ENCODE results near the gene RBM24. TPM values are rescaled to one million over a fixed set of nuclear protein-coding genes. Genes with fewer than 3 reads are reported as not detected.
A peak's percentile ranks its signal among the peaks of the same experiment; 100 is the strongest.

RBM24 gene
- total RNA-seq, 1 experiment from 2014 or later = 0.48 TPM

DNA sequence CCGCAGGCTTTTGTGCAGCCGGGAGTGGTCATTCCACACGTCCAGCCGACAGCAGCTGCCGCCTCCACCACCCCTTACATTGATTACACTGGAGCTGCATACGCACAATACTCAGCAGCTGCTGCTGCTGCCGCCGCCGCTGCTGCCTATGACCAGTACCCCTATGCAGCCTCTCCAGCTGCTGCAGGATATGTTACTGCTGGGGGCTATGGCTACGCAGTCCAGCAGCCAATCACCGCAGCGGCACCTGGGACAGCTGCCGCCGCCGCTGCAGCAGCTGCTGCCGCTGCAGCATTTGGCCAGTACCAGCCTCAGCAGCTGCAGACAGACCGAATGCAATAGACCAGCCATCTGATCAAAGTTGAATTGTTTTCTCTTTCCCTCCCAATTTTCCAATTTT lies 10.6 kb downstream of the RBM24 start:
- H3T11ph ChIP-seq (ENCODE audit: low read length) = no peak overlapping the region
- H3K27ac Mint-ChIP-seq = no peak overlapping the region
- no peaks in the 10 kb centered on the region for H3K23me2 ChIP-seq (ENCODE audit: insufficient read length, low read depth, low read length, poor library complexity, severe bottlenecking)
- H4K20me1 ChIP-seq (ENCODE audit: control insufficient read depth, insufficient read depth, insufficient read length) = no peaks in the 10 kb centered on the region
- no peak overlapping the region for H3K9ac ChIP-seq (ENCODE audit: extremely low read depth, insufficient read length, low read length)
- H3K9me3 Mint-ChIP-seq = no peaks in the 10 kb centered on the region
- H2BK12ac ChIP-seq (ENCODE audit: insufficient read length, low read depth, low read length) = no peak overlapping the region
- H3K79me2 ChIP-seq (ENCODE audit: insufficient read depth, low read length) = no peaks in the 10 kb centered on the region
- no peaks in the 10 kb centered on the region for H3K4me1 ChIP-seq (ENCODE audit: insufficient read depth, low read length)
- H3K4ac ChIP-seq (ENCODE audit: low read depth, low read length) = no peak overlapping the region
- H2AFZ ChIP-seq (ENCODE audit: low read length) = no peak overlapping the region
- H2AK5ac ChIP-seq (ENCODE audit: insufficient read length, low read length) = no peak overlapping the region
- no peaks in the 10 kb centered on the region for H3K36me3 Mint-ChIP-seq (ENCODE audit: insufficient read depth in 1 of 3, low read depth in 3 of 3)
- no peak overlapping the region for H4K91ac ChIP-seq (ENCODE audit: insufficient read length, low read depth, low read length)
- H2BK20ac ChIP-seq (ENCODE audit: low read depth, low read length, poor library complexity, severe bottlenecking) = no peak overlapping the region
- no peak overlapping the region for H4K8ac ChIP-seq (replicated peaks; ENCODE audit: insufficient read length, low read depth, low read length)
- no peak overlapping the region for H3K4me3 Mint-ChIP-seq
- no peak overlapping the region for H3K56ac ChIP-seq (ENCODE audit: insufficient read length, low read depth, low read length)
- no peak overlapping the region for H3K4me2 ChIP-seq (ENCODE audit: insufficient read depth, insufficient read length, low read length)
- H3K4me1 Mint-ChIP-seq = no peaks in the 10 kb centered on the region
- H3K23ac ChIP-seq (ENCODE audit: insufficient read length, low read depth, low read length) = no peak overlapping the region
- no CpG with 5 or more reads among the region's 17 CpGs for WGBS (ENCODE audit: extremely low coverage, insufficient read length, low lambda C conversion rate)
- H3K27ac ChIP-seq (ENCODE audit: insufficient read length, low read depth, low read length) = no peak overlapping the region
- H3K79me1 ChIP-seq (ENCODE audit: insufficient read depth, low read depth, low read length, poor library complexity, severe bottlenecking) = no peaks in the 10 kb centered on the region
- DNase-seq = peak; percentile 31
- TF ChIP-seq CTCF (conservative IDR thresholded peaks at IDR 0.05) = no peak
- H3K9me3 ChIP-seq (ENCODE audit: control insufficient read depth, low read depth, low read length) = no peaks in the 10 kb centered on the region
- no peaks in the 10 kb centered on the region; the same call in 1 of the 2 replicates for H3K27me3 ChIP-seq (ENCODE audit: insufficient read depth, low read length)
- H4K5ac ChIP-seq (ENCODE audit: insufficient read length, low read depth, low read length) = no peak overlapping the region
- H2BK5ac ChIP-seq (ENCODE audit: insufficient read length, low read length) = no peak overlapping the region
- no peak overlapping the region; the same call in 1 of the 2 replicates for H3K14ac ChIP-seq (ENCODE audit: insufficient read depth, low read length)
- H2BK120ac ChIP-seq (ENCODE audit: low read depth, low read length, poor library complexity, severe bottlenecking) = no peak overlapping the region
- H3K27me3 Mint-ChIP-seq (ENCODE audit: low read depth) = peaks cover 31% of the 10 kb centered on the region
- no peak overlapping the region for H3K18ac ChIP-seq (ENCODE audit: insufficient read length, low read depth, low read length)
- H2BK15ac ChIP-seq (ENCODE audit: low read depth, low read length) = no peak overlapping the region
